Kidney tubule cell (primary cell): ENCODE data around the gene CASZ1.

Experiments used
- DNase-seq: peaks from one replicate; pipeline ENCODE4 v3.0.0-alpha.2; 2018; ENCODE audit warnings: low spot score

The CASZ1 gene

DNA sequence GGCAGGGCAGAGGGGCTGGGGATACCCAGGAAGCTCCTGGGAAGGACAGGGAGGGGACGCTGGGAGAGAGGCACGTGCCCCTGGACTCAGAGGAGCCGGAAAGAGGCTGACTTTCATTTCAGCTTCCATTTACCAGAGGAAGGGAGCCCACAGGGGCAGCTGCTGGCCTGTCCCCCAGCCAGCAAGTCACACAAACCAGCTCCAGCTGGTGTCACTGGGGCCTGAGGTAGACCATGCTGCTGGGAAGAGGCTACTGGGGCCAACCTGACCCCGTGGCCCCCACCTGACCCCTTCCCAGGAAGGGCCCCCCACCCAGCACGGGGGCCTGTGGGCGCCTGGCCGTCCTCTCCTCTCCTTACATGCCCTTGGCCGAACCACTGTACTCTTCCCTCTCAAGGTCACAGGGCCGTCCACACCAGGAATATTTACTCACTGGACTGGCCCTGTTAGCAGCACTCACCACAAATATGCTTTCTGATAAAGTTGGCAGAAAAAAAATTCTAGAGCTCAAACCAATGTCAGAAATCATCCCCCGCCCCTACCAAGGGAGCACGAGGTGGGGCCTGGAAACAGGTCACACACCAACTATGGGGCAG, 110.5 kb downstream of the CASZ1 start:
- DNase-seq = no peak

DNA sequence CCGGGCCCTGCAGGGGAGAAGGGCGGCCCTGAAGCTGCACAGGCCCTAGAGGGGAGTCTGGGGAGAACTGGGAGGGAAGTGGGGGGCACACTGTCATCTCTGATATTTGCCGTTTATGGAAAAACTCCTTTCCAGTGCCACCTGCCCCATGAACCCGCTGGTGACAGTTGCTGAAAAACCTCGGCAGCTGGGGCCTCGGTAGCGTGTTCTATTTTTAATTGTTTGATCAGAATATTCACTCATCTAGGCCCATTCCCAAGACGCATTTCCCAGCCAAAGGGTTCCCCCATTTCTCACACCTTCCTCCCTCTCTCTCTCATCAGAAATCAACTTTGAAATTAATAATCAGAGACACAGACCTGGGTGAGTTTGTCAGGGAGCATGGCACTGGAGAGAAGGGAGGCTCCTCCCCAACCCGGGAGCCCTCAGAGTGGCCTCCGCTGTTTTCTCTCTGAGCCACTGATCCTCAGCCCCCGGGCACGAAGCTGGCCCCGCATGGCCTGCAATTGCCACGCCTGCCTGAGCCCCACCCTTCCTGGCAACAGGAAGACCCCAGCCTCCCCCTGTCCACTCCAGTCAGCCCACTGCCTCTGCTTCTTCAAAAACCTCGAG, 111.1 kb downstream of the CASZ1 start:
- DNase-seq = no peak

DNA sequence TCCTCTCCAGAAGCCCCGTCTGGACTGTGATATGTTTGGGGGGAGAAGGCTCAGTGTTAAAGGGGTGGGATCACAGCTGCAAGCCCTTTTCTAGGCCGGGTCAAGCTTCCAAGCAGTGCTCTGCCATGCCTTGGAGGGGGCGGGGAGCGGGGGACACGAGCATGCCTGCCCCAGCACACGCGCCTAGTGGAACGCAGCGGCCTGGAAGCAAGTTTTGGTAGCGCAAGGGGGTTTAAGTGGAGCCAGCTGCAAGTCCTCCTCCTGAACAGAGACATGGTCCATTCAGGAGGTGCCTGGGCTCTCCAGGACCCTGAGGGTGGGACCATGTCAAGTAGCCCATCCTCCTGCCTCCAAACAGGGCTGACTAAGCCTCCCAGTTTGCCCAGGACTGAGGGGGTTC, 112.2 kb downstream of the CASZ1 start:
- no peak for DNase-seq

DNA sequence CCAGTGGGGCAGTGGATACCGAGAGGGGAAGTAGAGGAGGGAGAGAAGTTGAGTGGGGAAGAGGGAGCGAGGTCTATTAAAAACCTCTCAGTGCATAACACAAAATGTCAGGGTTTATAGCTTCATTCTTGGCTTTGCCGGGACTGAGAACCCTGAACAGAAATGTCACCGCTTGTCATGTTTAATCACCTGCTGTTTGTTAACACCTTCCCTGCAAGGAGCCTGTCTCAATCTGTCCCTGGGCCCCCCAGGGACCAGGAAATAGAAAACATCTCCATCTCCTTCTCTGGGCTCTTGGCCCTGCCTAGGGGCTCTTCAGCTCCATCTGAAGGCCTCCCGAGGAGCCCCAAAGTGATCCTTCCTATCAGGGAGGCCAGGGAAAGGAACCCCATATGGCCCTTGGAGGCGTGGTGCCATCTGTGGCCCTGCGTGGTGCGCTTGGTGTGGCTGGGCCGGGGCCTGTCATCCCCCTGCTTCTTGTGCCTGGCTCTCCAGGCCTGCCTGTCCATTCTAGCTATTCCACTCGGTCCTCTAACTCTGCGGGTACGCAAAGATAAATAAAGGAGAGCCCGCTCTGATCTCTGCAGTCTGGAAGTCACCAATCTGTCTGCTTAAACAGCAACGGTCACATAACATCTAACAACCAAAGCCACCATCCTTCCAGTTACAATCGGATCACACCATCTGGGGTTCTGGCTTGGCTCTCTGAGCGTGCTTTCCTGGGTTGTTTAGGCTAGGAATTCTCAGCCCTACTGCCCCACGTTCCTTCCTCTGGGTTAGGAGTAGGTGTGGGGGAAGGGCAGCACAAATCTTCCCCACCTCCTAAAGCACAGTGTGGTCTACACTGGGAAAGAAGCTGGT, 113.8 kb downstream of the CASZ1 start:
- no peak for DNase-seq

DNA sequence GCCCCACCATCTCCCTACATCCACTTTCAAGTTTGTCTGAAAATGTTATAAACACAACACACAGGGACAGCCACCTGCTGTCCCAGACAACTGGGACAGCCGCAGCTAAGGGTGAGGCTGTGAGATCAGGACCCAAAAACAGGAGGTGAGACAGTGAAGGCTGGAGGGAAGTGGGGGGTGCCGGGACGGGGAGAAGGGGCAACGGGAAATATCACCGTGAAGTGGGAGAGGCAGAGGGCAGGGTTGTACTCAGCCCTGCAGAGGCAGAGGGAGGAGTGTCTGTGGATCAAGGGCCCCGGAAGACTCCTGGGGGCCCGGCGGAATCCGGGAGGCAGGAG, 114.4 kb downstream of the CASZ1 start:
- no peak for DNase-seq

DNA sequence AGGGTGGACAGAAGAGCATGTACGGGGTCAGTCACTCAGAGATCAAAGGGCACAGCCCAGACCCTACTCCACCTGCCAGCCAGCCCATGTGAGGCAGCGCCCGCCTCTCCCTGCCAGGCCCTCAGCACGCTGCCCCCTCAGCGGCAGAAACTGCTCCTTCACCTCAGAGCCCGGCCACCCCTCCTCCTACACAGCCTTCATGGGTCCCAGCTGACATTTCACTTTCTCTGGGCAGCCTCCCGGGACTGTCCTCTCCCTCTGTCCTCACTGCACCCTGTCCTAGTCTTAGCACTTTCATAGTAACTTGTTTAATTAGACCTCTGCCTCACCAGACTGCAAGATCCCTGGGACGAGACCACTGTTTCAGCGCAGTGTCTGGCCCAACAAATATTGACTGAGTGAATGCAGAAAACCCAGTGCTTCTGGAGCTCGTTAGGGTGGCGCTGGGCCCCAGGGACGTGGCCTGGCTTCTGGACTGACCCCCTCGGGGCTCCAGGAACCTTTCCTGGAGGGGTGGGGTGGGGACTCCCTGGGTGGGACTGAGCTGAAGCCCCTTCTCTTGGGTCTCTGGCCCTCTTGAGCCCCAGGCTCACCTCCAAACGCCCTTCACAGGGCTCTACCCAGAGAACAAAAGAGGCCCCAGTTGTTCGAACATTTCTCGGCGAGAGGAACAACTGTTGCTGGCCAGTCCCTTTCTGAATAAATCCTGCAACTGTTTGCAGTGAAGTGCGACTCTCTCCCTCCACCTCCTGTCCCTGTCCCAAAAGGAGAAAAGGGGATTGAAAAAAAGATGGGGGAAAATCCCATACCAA, 114.9 kb downstream of the CASZ1 start:
- DNase-seq = no peak

DNA sequence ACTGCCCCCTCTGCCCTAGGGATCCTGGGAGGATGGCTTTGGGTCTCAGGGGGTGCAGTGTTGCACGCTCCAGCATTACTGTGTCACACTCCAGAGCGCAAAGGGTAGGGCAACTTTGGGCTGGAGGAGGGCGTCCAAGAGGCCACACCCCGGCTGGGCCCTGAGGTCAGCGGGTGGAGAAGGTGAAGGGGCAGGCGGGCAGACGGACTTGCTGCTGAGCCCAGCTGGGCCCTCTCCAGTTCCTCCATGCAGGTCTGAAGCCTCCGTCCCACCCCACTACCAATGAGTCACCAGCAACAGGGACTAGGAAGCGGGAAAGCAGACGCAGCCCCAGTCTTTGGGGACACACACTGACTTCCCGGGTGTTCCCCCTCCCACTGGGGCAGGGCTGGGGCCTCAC, 116.0 kb downstream of the CASZ1 start:
- DNase-seq = peak; percentile 56

DNA sequence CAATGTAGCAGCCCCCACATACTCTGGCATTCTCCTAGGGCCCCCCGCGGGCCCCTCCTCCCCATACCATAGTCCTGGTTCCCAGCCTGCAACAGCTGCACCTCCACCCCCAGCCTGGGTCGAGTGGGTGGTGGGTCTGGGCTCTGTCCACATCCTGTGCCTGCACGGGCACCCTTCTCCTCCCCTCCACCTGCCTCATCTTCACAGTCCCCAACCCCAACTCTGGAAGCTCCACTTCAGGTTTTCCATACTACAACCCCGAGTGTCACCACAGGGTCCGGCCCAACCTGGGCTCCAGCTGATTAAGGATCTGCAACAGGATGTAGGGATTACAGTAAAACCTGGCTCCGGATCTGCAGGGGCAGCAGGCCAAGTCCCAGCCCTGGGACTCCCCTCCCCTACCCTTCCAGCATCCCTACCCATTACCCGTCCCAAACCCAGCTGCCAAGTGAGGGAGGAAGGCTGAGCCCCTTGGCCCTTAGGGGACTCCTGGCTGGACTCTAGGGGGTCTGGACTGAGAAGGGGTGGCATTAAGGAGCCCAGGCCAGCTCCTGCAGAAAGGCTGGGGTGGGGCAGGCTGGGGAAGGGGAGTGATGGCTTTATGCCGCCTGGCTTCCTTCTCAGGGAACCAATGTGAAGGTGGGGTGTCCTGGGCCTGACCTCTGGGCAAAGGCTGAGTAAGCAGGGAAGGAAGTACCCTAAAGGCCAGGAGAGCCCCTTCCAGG, 116.8 kb downstream of the CASZ1 start:
- DNase-seq = peak; percentile 82

DNA sequence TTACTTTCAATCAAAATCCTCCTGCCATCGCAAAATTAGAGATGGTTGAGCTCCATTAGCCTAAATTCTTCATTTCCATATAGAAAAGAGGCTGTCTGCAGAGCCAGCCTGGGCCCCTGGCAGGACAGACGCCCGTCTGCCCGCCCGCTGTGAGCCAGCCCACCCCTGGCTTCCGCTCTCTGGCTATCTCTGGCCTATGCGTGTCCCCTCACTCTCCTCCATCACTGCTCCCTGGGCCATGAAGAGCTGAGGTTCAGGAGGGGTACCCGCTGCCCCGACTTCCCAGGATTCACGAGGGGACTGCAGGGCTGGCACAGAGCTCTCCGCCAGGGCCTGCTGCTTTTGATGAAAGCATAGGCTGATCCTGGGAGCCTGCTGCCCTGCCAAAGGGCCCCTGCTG, 117.6 kb downstream of the CASZ1 start:
- DNase-seq = no peak

DNA sequence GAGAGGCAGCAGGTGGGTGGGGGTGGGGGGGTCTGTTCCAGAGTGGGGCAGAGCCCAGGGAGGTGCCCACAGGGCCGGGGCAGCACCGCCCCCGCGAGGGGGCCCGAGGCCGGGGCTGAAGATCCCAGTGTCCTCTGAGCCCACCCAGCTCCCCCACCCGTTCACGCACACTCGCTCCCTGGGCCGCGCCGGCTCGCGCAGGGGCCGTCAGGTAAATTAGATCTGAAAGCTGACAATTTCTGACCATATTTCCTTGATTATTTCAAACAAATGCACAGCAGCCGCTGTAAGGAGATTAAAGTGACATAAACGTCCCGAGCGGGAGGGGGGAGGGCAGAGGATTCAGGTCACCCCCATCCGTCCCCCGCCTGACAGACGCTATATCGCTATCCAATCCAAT, 118.0 kb downstream of the CASZ1 start:
- DNase-seq = no peak

DNA sequence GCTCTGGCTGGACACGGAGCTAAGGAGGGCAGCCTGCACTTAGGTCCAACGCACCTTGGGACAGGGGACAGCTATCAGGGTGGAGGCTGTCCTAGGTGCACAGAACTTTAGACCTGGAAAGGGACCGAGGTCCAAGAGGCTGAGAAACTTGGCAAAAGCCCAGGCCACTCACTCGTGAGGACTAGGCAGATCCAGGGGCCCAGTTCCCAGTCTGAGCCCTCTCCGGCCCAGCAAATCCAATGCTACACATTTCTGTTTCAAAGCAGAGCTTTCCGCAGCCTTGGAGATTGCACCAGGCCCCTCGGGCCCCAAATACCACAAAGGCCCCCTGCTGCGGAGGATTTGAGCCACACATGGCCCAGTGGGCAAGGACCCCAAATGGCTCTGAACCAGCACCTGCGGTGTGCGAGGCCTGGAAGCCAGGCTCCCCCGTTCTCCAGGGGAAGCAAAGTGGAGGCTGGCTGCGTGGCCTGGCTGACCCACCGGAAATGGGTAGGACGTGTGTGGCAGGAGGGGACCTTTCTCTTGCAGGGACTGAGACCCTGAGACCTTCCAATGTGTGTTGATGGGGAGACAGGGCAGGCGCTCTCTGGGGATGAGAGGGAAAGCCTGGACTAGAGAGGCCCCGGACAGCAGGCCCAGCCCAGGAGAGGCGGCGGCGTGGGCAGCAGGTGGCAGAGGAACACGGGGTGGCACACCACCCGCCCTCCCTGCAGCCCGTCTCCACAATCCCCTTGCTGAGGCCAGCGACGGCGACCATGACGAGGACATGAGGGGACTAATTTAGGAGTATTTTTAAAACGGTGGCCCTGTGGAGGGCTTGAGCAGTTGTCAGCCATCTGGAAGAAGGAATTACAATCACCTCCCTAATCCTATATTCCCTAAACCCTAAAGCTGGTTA, 118.7 kb downstream of the CASZ1 start:
- DNase-seq = peak; percentile 48

DNA sequence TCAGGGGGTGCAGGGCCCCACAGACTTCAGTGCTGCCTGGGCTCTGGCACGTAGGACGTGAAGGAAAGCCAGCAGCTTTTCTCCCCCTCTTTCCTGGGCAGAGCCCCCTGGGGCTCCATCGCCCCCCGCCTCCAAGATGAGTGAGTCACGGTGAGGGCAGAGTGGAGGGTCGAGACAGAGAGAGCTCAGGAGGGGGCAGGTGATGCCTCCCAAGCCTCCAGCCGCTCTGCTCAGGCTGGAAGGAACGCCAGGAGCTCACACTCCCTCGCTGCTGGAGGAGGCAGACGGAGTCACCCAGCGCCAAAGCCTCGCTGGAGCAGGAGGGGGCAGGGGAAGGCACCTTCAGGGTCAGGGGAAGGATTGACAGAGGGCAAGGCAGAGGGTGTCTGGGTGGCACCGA, 119.5 kb downstream of the CASZ1 start:
- no peak for DNase-seq

DNA sequence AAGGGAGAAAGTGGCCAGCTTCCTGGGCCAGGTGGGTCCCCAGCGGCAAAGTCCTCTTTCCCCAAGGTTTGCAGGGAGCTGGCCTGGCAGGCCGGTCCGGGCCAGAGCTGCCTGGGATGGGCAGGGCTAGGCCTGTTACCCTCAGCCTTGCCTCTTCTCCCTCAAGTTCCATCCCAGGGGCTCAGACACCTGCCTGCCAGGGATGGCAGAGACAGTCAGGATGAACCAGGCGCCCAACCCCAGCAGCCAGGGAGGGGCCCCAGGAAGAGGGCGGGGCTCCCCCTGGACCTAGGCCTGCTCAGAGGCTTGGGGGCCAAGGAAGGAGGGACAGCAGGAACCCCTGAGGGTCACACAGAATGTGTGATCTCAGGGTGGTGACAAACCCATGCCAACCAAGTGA, 120.6 kb downstream of the CASZ1 start:
- no peak for DNase-seq

DNA sequence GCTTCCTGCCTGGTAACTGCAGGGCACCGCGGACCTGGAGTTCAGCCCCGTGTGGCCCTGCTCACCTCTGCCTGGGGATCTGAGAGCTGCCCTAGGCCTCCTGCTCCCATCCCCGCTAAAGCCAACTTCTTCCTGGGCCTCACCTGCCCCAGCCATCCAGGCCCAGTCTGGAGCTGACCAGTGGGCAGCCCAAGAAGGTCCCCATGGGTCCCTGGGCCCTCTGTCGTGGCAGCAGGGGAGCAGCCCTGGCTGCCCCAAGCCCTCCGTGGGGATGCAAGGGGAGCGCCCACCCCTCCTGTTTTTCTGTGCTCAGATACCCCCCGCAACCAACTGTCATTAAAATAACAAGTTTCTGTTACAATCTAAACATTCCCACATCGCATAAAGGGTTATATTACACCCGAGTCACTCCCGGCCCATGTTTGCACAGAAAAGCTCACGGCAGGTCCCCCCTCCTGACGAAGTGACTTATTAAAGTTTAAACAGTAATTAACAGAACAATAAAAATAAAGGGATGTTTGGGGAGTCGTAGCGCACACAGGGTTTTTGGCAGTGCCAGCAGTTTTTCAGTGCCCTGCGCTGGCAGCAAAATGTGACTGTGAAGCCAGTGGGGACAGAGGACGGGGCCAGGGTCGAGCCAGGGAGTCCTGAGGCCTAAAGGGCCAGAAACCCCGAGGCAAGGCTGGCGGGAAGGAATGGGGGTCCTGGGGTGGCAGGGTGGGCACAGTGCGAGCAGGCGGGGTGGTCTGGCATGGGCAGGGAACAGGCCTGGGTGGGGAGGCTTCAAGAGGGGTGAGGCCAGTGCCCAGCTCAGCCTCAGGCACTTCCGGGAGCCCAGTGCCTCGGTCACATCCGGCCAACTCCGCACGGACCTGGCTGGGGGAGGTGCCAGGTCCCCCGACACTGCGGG, 121.5 kb downstream of the CASZ1 start:
- DNase-seq = peak; percentile 62

DNA sequence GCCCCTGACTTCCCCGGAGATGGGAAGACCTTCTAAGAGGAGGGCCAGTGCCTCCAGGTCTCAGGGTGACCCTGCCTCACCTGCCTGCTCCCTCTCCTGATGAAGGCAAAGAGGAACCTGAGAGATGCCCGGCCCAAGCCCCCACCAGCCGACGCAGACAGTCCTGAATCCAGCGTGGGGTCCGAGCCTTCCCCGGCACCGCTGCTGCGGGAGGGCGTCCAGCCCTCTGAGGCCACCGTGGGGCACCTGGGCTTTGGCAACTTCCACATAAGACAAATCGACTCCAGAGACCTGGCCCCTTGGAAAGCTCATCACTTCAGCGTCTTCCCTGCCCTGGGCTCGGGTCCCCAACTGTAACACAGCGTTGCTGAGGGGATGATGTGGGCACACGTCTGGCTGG, 122.2 kb downstream of the CASZ1 start:
- no peak for DNase-seq

DNA sequence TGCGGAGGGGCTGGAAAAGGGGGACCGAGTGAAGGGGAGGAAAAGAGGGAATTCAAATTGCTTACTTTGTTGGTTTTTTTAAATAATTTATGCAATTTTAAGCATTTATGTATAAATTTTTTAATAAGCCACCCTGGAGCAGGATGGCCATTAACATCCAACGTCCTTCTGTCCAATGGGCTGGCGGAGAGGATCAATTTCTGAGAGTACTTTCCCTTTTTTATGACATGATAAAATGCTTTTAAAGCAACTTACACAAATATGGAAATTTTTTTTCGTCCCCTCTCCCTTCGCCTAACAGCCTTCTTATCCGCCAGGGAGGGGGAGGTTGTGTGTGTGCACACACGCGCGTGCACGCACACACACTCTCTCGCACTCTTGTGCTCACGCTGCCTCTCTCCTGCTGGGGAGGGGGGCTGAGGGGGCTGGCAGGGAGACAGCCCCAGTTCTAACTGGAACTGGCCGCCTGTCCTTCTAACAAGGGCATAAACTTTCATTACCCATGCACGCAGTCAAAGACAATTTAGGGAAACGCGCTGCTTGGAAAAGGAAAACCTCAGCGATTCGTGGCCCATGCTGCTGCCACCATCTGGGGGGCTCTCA, 123.2 kb downstream of the CASZ1 start:
- no peak for DNase-seq

DNA sequence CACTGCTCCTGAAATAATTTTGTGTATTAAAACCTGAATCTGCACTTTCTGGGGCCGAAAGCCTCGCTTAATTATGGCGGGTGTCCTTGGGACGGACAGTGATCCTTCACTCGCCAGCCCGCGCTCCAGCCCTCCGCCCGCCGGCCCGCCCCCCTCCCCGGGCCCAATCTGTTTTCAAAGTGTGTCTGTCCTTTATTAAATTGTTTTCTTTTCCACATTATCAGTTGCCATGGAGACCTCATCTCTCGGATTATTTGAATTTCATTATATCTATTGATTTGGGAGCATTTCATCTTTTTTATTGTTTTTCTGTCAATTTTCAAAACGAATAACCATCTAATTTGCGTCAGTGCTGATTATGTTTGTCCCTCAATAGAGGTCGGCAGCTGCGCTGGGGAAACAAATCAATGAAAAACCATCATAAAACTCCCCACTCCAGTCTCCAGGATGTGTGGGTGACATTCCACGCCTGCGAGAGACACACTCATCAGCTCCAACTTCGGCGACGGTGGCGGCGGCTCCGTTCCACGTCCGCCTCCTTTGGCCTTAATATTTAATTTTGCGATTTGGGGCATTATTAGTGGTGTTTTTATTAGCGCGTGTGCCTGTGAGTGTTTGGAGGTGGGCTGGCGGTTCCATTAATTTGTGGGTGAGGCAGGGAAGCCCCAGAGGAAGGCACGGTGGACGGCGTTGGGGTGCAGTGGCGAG, 123.9 kb downstream of the CASZ1 start:
- no peak for DNase-seq

DNA sequence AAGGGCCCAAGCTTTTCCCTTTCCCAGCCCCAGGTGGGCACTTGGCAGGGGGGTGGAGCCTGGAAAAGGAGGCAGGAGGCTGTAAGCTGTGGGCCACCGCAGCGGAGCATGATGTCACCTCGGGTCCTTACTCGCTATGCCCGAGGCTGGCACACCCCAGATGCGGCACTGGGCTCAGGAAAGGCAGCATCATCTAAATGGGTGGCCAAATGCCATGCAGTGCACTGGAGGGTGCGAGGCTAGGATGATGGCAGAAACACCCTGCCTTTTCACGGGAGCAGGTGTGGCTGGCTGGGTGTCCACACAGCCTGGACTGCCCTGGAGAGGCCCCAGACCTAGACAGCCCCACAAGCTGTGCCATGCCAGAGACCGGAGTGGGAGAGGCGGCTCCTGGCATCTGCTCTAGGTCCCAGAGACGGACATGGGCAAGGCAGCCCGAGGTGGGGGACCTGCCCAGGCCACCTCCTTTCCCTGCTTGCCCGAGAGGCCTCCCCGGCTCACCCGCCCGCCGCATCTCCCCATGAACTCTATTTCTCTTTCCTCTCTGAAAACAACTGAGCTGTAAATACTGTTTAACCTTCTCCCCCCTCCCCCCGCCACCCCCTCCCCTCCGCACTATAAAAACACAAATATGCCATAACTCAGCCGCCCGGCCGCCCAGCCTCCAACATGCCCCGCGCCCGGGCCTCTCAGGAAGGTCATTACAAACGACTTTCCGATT, 124.7 kb downstream of the CASZ1 start:
- peak; percentile 59 for DNase-seq
